Aorta (tissue), 5 donors: Measurements from ENCODE around the gene CTNNA2. TPM values are rescaled to one million over a fixed set of nuclear protein-coding genes. Genes with fewer than 3 reads are reported as not detected.

Source experiments
- ATAC-seq: fragments of 200-7000 bp; cut with Tn5 transposase; one replicate; pipeline ENCODE4 v1.9.1; 2022; ENCODE audit warnings: moderate library complexity; ENCODE audit not compliant: low FRiP score
- DNase-seq, 2 donors: peaks; one replicate each; pipeline ENCODE4 v3.0.0-alpha.2; 2020
- H3K27ac ChIP-seq, 2 donors: one replicate each; pipeline ENCODE4 v1.5.1; 2013; ENCODE audit warnings: low read length in 2 of 2, mild to moderate bottlenecking in 2 of 2, moderate library complexity in 2 of 2, control low read depth in 1 of 2, inconsistent platforms in 1 of 2, low read depth in 1 of 2
- H3K27me3 ChIP-seq, 2 donors: one replicate each; pipeline ENCODE4 v1.6.1; 2013; ENCODE audit warnings: control low read depth in 1 of 2, low read length in 1 of 2, mild to moderate bottlenecking in 1 of 2, moderate library complexity in 1 of 2; ENCODE audit not compliant: insufficient read depth in 2 of 2, control insufficient read depth in 1 of 2
- H3K36me3 ChIP-seq, 2 donors: one replicate each; pipeline ENCODE4 v1.6.1; 2013; ENCODE audit warnings: control low read depth in 1 of 2, low read length in 1 of 2, mild to moderate bottlenecking in 1 of 2; ENCODE audit not compliant: insufficient read depth in 2 of 2, control insufficient read depth in 1 of 2
- H3K4me1 ChIP-seq, 2 donors: one replicate each; pipeline ENCODE4 v1.6.1; 2013; ENCODE audit warnings: low read length in 2 of 2, control low read depth in 1 of 2, mild to moderate bottlenecking in 1 of 2, moderate library complexity in 1 of 2; ENCODE audit not compliant: insufficient read depth in 2 of 2, control insufficient read depth in 1 of 2
- H3K4me3 ChIP-seq, 2 donors: one replicate each; pipeline ENCODE4 v1.5.1; 2013; ENCODE audit warnings: low read length in 2 of 2, control low read depth in 1 of 2, mild to moderate bottlenecking in 1 of 2
- H3K9me3 ChIP-seq: one replicate; pipeline ENCODE4 v1.6.1; 2013; ENCODE audit warnings: mild to moderate bottlenecking, low read length; ENCODE audit not compliant: control insufficient read depth
- WGBS, 2 donors: extraction: QIAGEN DNeasy Blood & Tissue Kit; methylation state at CpG; one replicate each; pipeline ENCODE4 v1.1.7; 2013; 5-methylcytosine and 5-hydroxymethylcytosine counted together
- intact Hi-C, 2 donors: fragments of 100-400 bp; cut with DNase I; formaldehyde crosslinking; loops; one replicate each; pipeline versions ENCODE4 v1.14.2 to v1.15.0; 2022
- polyA plus RNA-seq, 2 donors: library from polyadenylated mRNA; stranded (reverse); fragments of 200-250 nt; gene quantifications; one replicate each; pipeline ENCODE4 v1.2.3, GENCODE V29; 2013
- total RNA-seq, 2 donors: library from RNA; stranded (reverse); fragmentation: NEBNext Ultra II Directional; extraction: Animal tissue kit (Norgen Biotek cat#: 25700); gene quantifications; one replicate each; pipeline ENCODE4 v1.2.1, GENCODE V29; 2021
- donor health status: healthy with polysubstance abuse.
- donor health status: Bipolar disorder and iron deficiency.
- donor health status: DM: no; HTN: no; CAD: no.
- donor health status: DM: no; HTN: no; CAD: no.
- donor health status: DM: yes; HTN: yes; CAD: no.

Gene CTNNA2
- total and polyA plus RNA-seq, 4 donors = 0.05 to 0.12 TPM; not detected in 2

- no peaks in the 10 kb centered on the region for H3K4me1 ChIP-seq
- intact Hi-C loops = no loop called here
- no peaks in the 10 kb centered on the region for H3K27me3 ChIP-seq
- no peak for ATAC-seq
- 43 to 47% methylated on average over 11 of the region's 11 CpGs for WGBS, 2 donors
- H3K27ac ChIP-seq = no peak overlapping the region
- peaks cover 3% of the 10 kb centered on the region for H3K9me3 ChIP-seq
- no peak for DNase-seq
- H3K36me3 ChIP-seq = no peaks in the 10 kb centered on the region
- no peak overlapping the region for H3K4me3 ChIP-seq
Observed at GRCh38 chr2:80238692-80239469, 726.0 kb downstream of the CTNNA2 start.

- H3K4me1 ChIP-seq = no peaks in the 10 kb centered on the region
- DNase-seq = no peak
- no peaks in the 10 kb centered on the region for H3K36me3 ChIP-seq
- intact Hi-C loops = no loop called here
- H3K27ac ChIP-seq = no peak overlapping the region
- WGBS, 2 donors = 4 to 5% methylated on average over 3 of the region's 3 CpGs
- H3K9me3 ChIP-seq = no peaks in the 10 kb centered on the region
- H3K27me3 ChIP-seq = no peaks in the 10 kb centered on the region
- no peak for ATAC-seq
- H3K4me3 ChIP-seq = no peak overlapping the region
Observed at GRCh38 chr2:80242355-80242910, 729.6 kb downstream of the CTNNA2 start.

- no peaks in the 10 kb centered on the region for H3K36me3 ChIP-seq
- no peak overlapping the region for H3K27ac ChIP-seq
- no peak overlapping the region for H3K4me3 ChIP-seq
- 45 to 61% methylated on average over 8 of the region's 8 CpGs for WGBS, 2 donors
- intact Hi-C loops = no loop called here
- H3K27me3 ChIP-seq = no peaks in the 10 kb centered on the region
- ATAC-seq (no peak), DNase-seq (no peak)
- no peaks in the 10 kb centered on the region for H3K9me3 ChIP-seq
- no peaks in the 10 kb centered on the region for H3K4me1 ChIP-seq
Observed at GRCh38 chr2:80244905-80245584, 732.2 kb downstream of the CTNNA2 start.

- Histone ChIP-seq H3K27me3 (no peaks in the 10 kb centered on the region), H3K9me3 (peaks cover 2% of the 10 kb centered on the region), H3K4me1 (no peaks in the 10 kb centered on the region), H3K27ac (no peak overlapping the region), H3K36me3 (no peaks in the 10 kb centered on the region), H3K4me3 (no peak overlapping the region)
- no peak for DNase-seq
- 97 to 100% methylated on average over 1 of the region's 1 CpG for WGBS, 2 donors
- no peak for ATAC-seq
- intact Hi-C loops = no loop called here
Observed at GRCh38 chr2:80246534-80246933, 733.7 kb downstream of the CTNNA2 start.

- Histone ChIP-seq H3K4me3 (no peak overlapping the region), H3K36me3 (no peaks in the 10 kb centered on the region), H3K27me3 (no peaks in the 10 kb centered on the region), H3K4me1 (no peaks in the 10 kb centered on the region), H3K27ac (no peak overlapping the region), H3K9me3 (peaks cover 2% of the 10 kb centered on the region)
- intact Hi-C loops = no loop called here
- no peak for ATAC-seq
- DNase-seq = no peak
- WGBS, 2 donors = 73 to 77% methylated on average over 3 of the region's 3 CpGs
Observed at GRCh38 chr2:80247339-80247738, 734.5 kb downstream of the CTNNA2 start.

GRCh38 chr2:80248146-80248545 is 735.3 kb downstream of the CTNNA2 start:
- Histone ChIP-seq H3K9me3 (peaks cover 2% of the 10 kb centered on the region), H3K27ac (no peak overlapping the region), H3K4me3 (no peak overlapping the region), H3K36me3 (no peaks in the 10 kb centered on the region), H3K4me1 (no peaks in the 10 kb centered on the region), H3K27me3 (no peaks in the 10 kb centered on the region)
- ATAC-seq = no peak
- WGBS, 2 donors = 44 to 55% methylated on average over 3 of the region's 3 CpGs
- intact Hi-C loops = no loop called here
- DNase-seq = no peak

- H3K9me3 ChIP-seq = peaks cover 3% of the 10 kb centered on the region
- H3K4me3 ChIP-seq = no peak overlapping the region
- no peak overlapping the region for H3K27ac ChIP-seq
- H3K36me3 ChIP-seq = no peaks in the 10 kb centered on the region
- no peaks in the 10 kb centered on the region for H3K4me1 ChIP-seq
- WGBS, 2 donors = 82% methylated on average over 7 of the region's 7 CpGs
- intact Hi-C loops = no loop called here
- no peak for ATAC-seq
- no peak for DNase-seq
- peaks cover 0 to 1% of the 10 kb centered on the region in 2 donors for H3K27me3 ChIP-seq
Observed at GRCh38 chr2:80252294-80252986, 739.6 kb downstream of the CTNNA2 start.

- intact Hi-C loops = no loop called here
- H3K36me3 ChIP-seq = no peaks in the 10 kb centered on the region
- no peaks in the 10 kb centered on the region for H3K4me1 ChIP-seq
- DNase-seq (no peak), ATAC-seq (no peak)
- H3K27me3 ChIP-seq = peaks cover 0 to 1% of the 10 kb centered on the region in 2 donors
- no peak overlapping the region for H3K27ac ChIP-seq
- H3K4me3 ChIP-seq = no peak overlapping the region
- WGBS, 2 donors = 44 to 54% methylated on average over 9 of the region's 9 CpGs
- peaks cover 3% of the 10 kb centered on the region for H3K9me3 ChIP-seq
Observed at GRCh38 chr2:80255918-80256781, 743.3 kb downstream of the CTNNA2 start.
